ENCODE measurements around the gene FOXO4.

The FOXO4 gene

DNA sequence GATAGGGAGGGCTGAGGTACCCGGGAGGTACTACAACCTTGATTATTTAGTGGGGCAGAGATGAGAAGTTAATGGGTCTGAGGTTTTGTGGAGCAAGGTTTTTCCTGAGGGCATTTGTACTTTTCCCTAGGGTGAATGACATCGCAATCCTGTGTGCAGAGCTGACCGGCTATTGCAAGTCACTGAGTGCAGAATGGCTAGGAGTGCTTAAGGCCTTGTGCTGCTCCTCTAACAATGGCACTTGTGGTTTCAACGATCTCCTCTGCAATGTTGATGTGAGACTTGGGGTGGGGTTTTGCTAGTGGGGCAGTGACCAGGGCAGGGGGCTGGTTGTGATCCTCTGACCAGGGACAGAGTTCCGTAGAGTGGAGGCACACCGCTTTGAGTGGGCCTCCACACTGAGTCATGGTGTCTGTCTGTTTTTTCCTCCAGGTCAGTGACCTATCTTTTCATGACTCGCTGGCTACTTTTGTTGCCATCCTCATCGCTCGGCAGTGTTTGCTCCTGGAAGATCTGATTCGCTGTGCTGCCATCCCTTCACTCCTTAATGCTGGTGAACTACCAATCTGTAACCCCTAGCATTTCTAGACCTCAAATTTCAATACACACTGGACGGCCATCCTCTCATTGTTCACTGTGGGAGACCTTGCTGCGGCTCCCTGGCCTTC lies 32.6 kb downstream of the FOXO4 start:
- Histone ChIP-seq H2AK5ac (ENCODE audit: low read depth, low read length) (no peak overlapping the region), H3K4me1 (ENCODE audit: control insufficient read depth in 2 of 2, insufficient read depth in 1 of 2, low read depth in 1 of 2, low read length in 2 of 2) (peaks cover 0 to 3% of the 10 kb centered on the region in 2 donors), H2BK120ac (ENCODE audit: low read depth, low read length) (no peak overlapping the region), H3K27ac (replicated peaks; ENCODE audit: low read length) (no peak overlapping the region), H3K14ac (ENCODE audit: low read length) (no peak overlapping the region), H4K8ac (ENCODE audit: low read depth, low read length) (no peak overlapping the region), H3K36me3 (replicated peaks in 1 of 2; ENCODE audit: control insufficient read depth in 2 of 2, insufficient read depth in 2 of 2, low read length in 2 of 2) (peaks cover 66 to 94% of the 10 kb centered on the region in 2 donors), H2BK12ac (ENCODE audit: low read length) (no peak overlapping the region), H3K23ac (ENCODE audit: low read depth, low read length, poor library complexity) (no peak overlapping the region), H3K4ac (ENCODE audit: low read length) (no peak overlapping the region), H3K4me3 (ENCODE audit: low read length in 2 of 2) (no peak overlapping the region), H3K27me3 (ENCODE audit: control insufficient read depth in 3 of 3, insufficient read depth in 3 of 3, low read depth in 1 of 3, low read length in 3 of 3) (no peaks in the 10 kb centered on the region), H2BK5ac (ENCODE audit: low read length) (no peak overlapping the region), H3K9me3 (replicated peaks in 1 of 2; ENCODE audit: control insufficient read depth in 2 of 2, insufficient read depth in 1 of 2, low read depth in 1 of 2, low read length in 2 of 2) (no peaks in the 10 kb centered on the region), H3K9ac (ENCODE audit: low read depth, low read length, poor library complexity) (no peak overlapping the region), H3K79me1 (ENCODE audit: low read depth, low read length) (peaks cover 2% of the 10 kb centered on the region), H4K91ac (ENCODE audit: low read depth, low read length, poor library complexity) (no peak overlapping the region), H3K18ac (ENCODE audit: low read length) (no peak overlapping the region), H2BK15ac (ENCODE audit: low read length) (no peak overlapping the region), H2AFZ (ENCODE audit: low read length) (no peak overlapping the region), H3K4me2 (ENCODE audit: insufficient read depth, low read length, poor library complexity, severe bottlenecking) (no peak overlapping the region)
- no CpG with 5 or more reads among the region's 12 CpGs for WGBS, 2 donors (ENCODE audit: extremely low coverage in 2 of 2, insufficient read length in 2 of 2, insufficient replicate concordance in 1 of 2)
- DNase-seq (ENCODE audit: low spot score), result no peak

- Histone ChIP-seq H2AK5ac (ENCODE audit: low read depth, low read length) (no peak overlapping the region), H2AFZ (ENCODE audit: low read length) (no peak overlapping the region), H2BK5ac (ENCODE audit: low read length) (no peak overlapping the region), H3K18ac (ENCODE audit: low read length) (no peak overlapping the region), H3K27me3 (ENCODE audit: control insufficient read depth in 3 of 3, insufficient read depth in 3 of 3, low read depth in 1 of 3, low read length in 3 of 3) (no peaks in the 10 kb centered on the region), H3K4me1 (ENCODE audit: control insufficient read depth in 2 of 2, insufficient read depth in 1 of 2, low read depth in 1 of 2, low read length in 2 of 2) (peaks cover 0 to 3% of the 10 kb centered on the region in 2 donors), H3K9ac (ENCODE audit: low read depth, low read length, poor library complexity) (no peak overlapping the region), H3K36me3 (replicated peaks in 1 of 2; ENCODE audit: control insufficient read depth in 2 of 2, insufficient read depth in 2 of 2, low read length in 2 of 2) (peaks cover 62 to 91% of the 10 kb centered on the region in 2 donors), H2BK12ac (ENCODE audit: low read length) (no peak overlapping the region), H3K27ac (replicated peaks; ENCODE audit: low read length) (no peak overlapping the region), H3K14ac (ENCODE audit: low read length) (no peak overlapping the region), H3K9me3 (replicated peaks in 1 of 2; ENCODE audit: control insufficient read depth in 2 of 2, insufficient read depth in 1 of 2, low read depth in 1 of 2, low read length in 2 of 2) (no peaks in the 10 kb centered on the region), H4K91ac (ENCODE audit: low read depth, low read length, poor library complexity) (no peak overlapping the region), H4K8ac (ENCODE audit: low read depth, low read length) (no peak overlapping the region), H3K4ac (ENCODE audit: low read length) (no peak overlapping the region), H3K4me2 (ENCODE audit: insufficient read depth, low read length, poor library complexity, severe bottlenecking) (no peak overlapping the region), H2BK15ac (ENCODE audit: low read length) (no peak overlapping the region), H3K79me1 (ENCODE audit: low read depth, low read length) (peaks cover 2% of the 10 kb centered on the region), H3K23ac (ENCODE audit: low read depth, low read length, poor library complexity) (no peak overlapping the region), H3K4me3 (ENCODE audit: low read length in 2 of 2) (no peak overlapping the region), H2BK120ac (ENCODE audit: low read depth, low read length) (no peak overlapping the region)
- no CpG with 5 or more reads among the region's 18 CpGs for WGBS, 2 donors (ENCODE audit: extremely low coverage in 2 of 2, insufficient read length in 2 of 2, insufficient replicate concordance in 1 of 2)
- no peak for DNase-seq (ENCODE audit: low spot score)
Observed at GRCh38 chrX:71128915-71129765, 33.5 kb downstream of the FOXO4 start.

- Histone ChIP-seq H3K9ac (ENCODE audit: low read depth, low read length, poor library complexity) (no peak overlapping the region), H3K4ac (ENCODE audit: low read length) (no peak overlapping the region), H3K4me1 (ENCODE audit: control insufficient read depth in 2 of 2, insufficient read depth in 1 of 2, low read depth in 1 of 2, low read length in 2 of 2) (peaks cover 0 to 3% of the 10 kb centered on the region in 2 donors), H3K27me3 (ENCODE audit: control insufficient read depth in 3 of 3, insufficient read depth in 3 of 3, low read depth in 1 of 3, low read length in 3 of 3) (no peaks in the 10 kb centered on the region), H2AK5ac (ENCODE audit: low read depth, low read length) (no peak overlapping the region), H4K91ac (ENCODE audit: low read depth, low read length, poor library complexity) (no peak overlapping the region), H2BK5ac (ENCODE audit: low read length) (no peak overlapping the region), H3K23ac (ENCODE audit: low read depth, low read length, poor library complexity) (no peak overlapping the region), H3K36me3 (replicated peaks in 1 of 2; ENCODE audit: control insufficient read depth in 2 of 2, insufficient read depth in 2 of 2, low read length in 2 of 2) (peaks cover 49 to 92% of the 10 kb centered on the region in 2 donors), H2BK12ac (ENCODE audit: low read length) (no peak overlapping the region), H4K8ac (ENCODE audit: low read depth, low read length) (no peak overlapping the region), H3K9me3 (replicated peaks in 1 of 2; ENCODE audit: control insufficient read depth in 2 of 2, insufficient read depth in 1 of 2, low read depth in 1 of 2, low read length in 2 of 2) (no peaks in the 10 kb centered on the region), H2BK15ac (ENCODE audit: low read length) (no peak overlapping the region), H3K79me1 (ENCODE audit: low read depth, low read length) (peaks cover 5% of the 10 kb centered on the region), H2BK120ac (ENCODE audit: low read depth, low read length) (no peak overlapping the region), H2AFZ (ENCODE audit: low read length) (no peak overlapping the region), H3K18ac (ENCODE audit: low read length) (no peak overlapping the region), H3K27ac (replicated peaks; ENCODE audit: low read length) (no peak overlapping the region), H3K14ac (ENCODE audit: low read length) (no peak overlapping the region), H3K4me3 (ENCODE audit: low read length in 2 of 2) (no peak overlapping the region), H3K4me2 (ENCODE audit: insufficient read depth, low read length, poor library complexity, severe bottlenecking) (no peak overlapping the region)
- no CpG with 5 or more reads among the region's 4 CpGs for WGBS, 2 donors (ENCODE audit: extremely low coverage in 2 of 2, insufficient read length in 2 of 2, insufficient replicate concordance in 1 of 2)
- no peak for DNase-seq (ENCODE audit: low spot score)
Observed at GRCh38 chrX:71131510-71131909, 35.9 kb downstream of the FOXO4 start.

DNA sequence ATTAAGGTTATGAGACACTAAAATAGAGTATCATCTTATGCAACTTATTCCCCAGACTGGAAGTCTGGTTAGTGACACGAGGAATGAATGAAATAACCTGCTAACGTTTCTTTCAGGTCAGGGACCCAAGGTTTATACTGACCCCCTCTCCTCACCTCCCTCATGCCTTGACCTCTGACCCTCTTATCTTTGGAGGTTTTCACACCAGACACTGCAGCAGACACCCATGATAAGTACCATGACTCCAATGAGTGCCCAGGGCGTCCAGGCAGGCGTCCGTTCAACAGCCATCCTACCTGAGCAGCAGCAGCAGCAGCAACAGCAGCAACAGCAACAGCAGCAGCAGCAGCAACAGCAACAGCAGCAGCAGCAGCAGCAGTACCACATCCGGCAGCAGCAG lies 44.8 kb downstream of the FOXO4 start:
- Histone ChIP-seq H3K4me3 (ENCODE audit: low read length in 2 of 2) (no peak overlapping the region), H3K4me2 (ENCODE audit: insufficient read depth, low read length, poor library complexity, severe bottlenecking) (no peak overlapping the region), H3K9me3 (replicated peaks in 1 of 2; ENCODE audit: control insufficient read depth in 2 of 2, insufficient read depth in 1 of 2, low read depth in 1 of 2, low read length in 2 of 2) (no peaks in the 10 kb centered on the region), H4K8ac (ENCODE audit: low read depth, low read length) (no peak overlapping the region), H3K18ac (ENCODE audit: low read length) (no peak overlapping the region), H3K14ac (ENCODE audit: low read length) (no peak overlapping the region), H3K23ac (ENCODE audit: low read depth, low read length, poor library complexity) (no peak overlapping the region), H4K91ac (ENCODE audit: low read depth, low read length, poor library complexity) (no peak overlapping the region), H2BK5ac (ENCODE audit: low read length) (no peak overlapping the region), H3K9ac (ENCODE audit: low read depth, low read length, poor library complexity) (no peak overlapping the region), H2BK12ac (ENCODE audit: low read length) (no peak overlapping the region), H2AK5ac (ENCODE audit: low read depth, low read length) (no peak overlapping the region), H3K4ac (ENCODE audit: low read length) (no peak overlapping the region), H2AFZ (ENCODE audit: low read length) (no peak overlapping the region), H3K4me1 (ENCODE audit: control insufficient read depth in 2 of 2, insufficient read depth in 1 of 2, low read depth in 1 of 2, low read length in 2 of 2) (peaks cover 1 to 2% of the 10 kb centered on the region in 2 donors), H3K36me3 (replicated peaks in 1 of 2; ENCODE audit: control insufficient read depth in 2 of 2, insufficient read depth in 2 of 2, low read length in 2 of 2) (peaks cover 22 to 71% of the 10 kb centered on the region in 2 donors), H3K27ac (replicated peaks; ENCODE audit: low read length) (no peak overlapping the region), H2BK15ac (ENCODE audit: low read length) (no peak overlapping the region), H2BK120ac (ENCODE audit: low read depth, low read length) (no peak overlapping the region), H3K79me1 (ENCODE audit: low read depth, low read length) (no peaks in the 10 kb centered on the region), H3K27me3 (ENCODE audit: control insufficient read depth in 3 of 3, insufficient read depth in 3 of 3, low read depth in 1 of 3, low read length in 3 of 3) (no peaks in the 10 kb centered on the region)
- no peak for DNase-seq (ENCODE audit: low spot score)
- WGBS, 2 donors (ENCODE audit: extremely low coverage in 2 of 2, insufficient read length in 2 of 2, insufficient replicate concordance in 1 of 2), result no CpG with 5 or more reads among the region's 6 CpGs
